ENCODE data around the gene STEEP1.
A peak's percentile ranks its signal among the peaks of the same experiment; 100 is the strongest.

The STEEP1 gene

GRCh38 chrX:119565107-119565663 lies at the start of gene STEEP1:
TSS of gene STEEP1 (minus strand) at chrX:119565409. CDS start at chrX:119565355, 54 bp downstream.
- DNase-seq = peak; percentile 79

GRCh38 chrX:119614776-119615175 lies 49.6 kb upstream of the STEEP1 start:
- no peak for DNase-seq

GRCh38 chrX:119607018-119607389 lies 41.8 kb upstream of the STEEP1 start:
- DNase-seq = no peak

- peak; percentile 79 for DNase-seq
Measured at GRCh38 chrX:119606280-119607017, 41.2 kb upstream of the STEEP1 start, which contains the start of gene NKRF. TSS of gene NKRF (minus strand) at chrX:119606424.

GRCh38 chrX:119605464-119606279 lies 40.5 kb upstream of the STEEP1 start:
- DNase-seq = no peak

- DNase-seq = peak; percentile 0
Measured at GRCh38 chrX:119604766-119605463, 39.7 kb upstream of the STEEP1 start.

- no peak for DNase-seq
Measured at GRCh38 chrX:119602701-119603255, 37.6 kb upstream of the STEEP1 start.

GRCh38 chrX:119589810-119590209 lies 24.6 kb upstream of the STEEP1 start:
- no peak for DNase-seq

- no peak for DNase-seq
Measured at GRCh38 chrX:119583431-119584059, 18.3 kb upstream of the STEEP1 start.

GRCh38 chrX:119579414-119579813 lies 14.2 kb upstream of the STEEP1 start:
- DNase-seq = no peak

GRCh38 chrX:119574394-119575266 lies 9.4 kb upstream of the STEEP1 start, which contains the start of gene UBE2A:
TSS of gene UBE2A (plus strand) at chrX:119574563. CDS start at chrX:119574712, 149 bp downstream.
- peak; percentile 17 for DNase-seq

- DNase-seq = peak; percentile 0
Measured at GRCh38 chrX:119573840-119574393, 8.7 kb upstream of the STEEP1 start.

GRCh38 chrX:119573222-119573621 lies 8.0 kb upstream of the STEEP1 start:
- no peak for DNase-seq

GRCh38 chrX:119570351-119570835 lies 5.2 kb upstream of the STEEP1 start:
- no peak for DNase-seq

GRCh38 chrX:119552508-119552907 lies 12.7 kb downstream of the STEEP1 start:
- DNase-seq = no peak

GRCh38 chrX:119549327-119550016 lies 15.7 kb downstream of the STEEP1 start:
- no peak for DNase-seq

- DNase-seq = no peak
Measured at GRCh38 chrX:119541188-119541587, 24.0 kb downstream of the STEEP1 start.

GRCh38 chrX:119539872-119540271 lies 25.3 kb downstream of the STEEP1 start:
- no peak for DNase-seq

GRCh38 chrX:119537487-119537886 lies 27.7 kb downstream of the STEEP1 start:
- no peak for DNase-seq

Data from DMS153 (cell line).